ENCODE results near the gene CLCN7. TPM values are rescaled to one million over a fixed set of nuclear protein-coding genes. Genes with fewer than 3 reads are reported as not detected.
A peak's percentile ranks its signal among the peaks of the same experiment; 100 is the strongest.

CLCN7 gene
- total and polyA plus RNA-seq, 9 of the 15 experiments (the other 6 are each of a cell fraction or from before 2014, with no cell fraction given) = 0.06 to 126 (median 18.7) TPM

- DNase-seq (ENCODE audit: extremely low read depth in 1 of 4, low spot score in 3 of 4) (peak in 1 of 4 experiments; percentile 18), ATAC-seq (peak; percentile 6), FAIRE-seq (no peak)
- H2AFZ ChIP-seq (ENCODE audit: low read depth, low read length) = peak overlapping the region; percentile 98
- H3K27me3 ChIP-seq (ENCODE audit: control insufficient read depth in 2 of 2, insufficient read depth in 2 of 2, low read length in 2 of 2) = no peaks in the 10 kb centered on the region
- POLR2A ChIA-PET = interaction anchor here (0.5 to 2.6 kb wide), 8 partner anchors 9 to 231 kb away, joined by 3 to 13 read pairs (median 3); partner anchors contain the start of gene MAPK8IP3
- H3K4me3 ChIP-seq = peak overlapping the region; percentile 92
- in situ Hi-C loops (cut with MboI) (no loop called here), intact Hi-C loops (cut with micrococcal nuclease) (no loop called here)
- H3K9ac ChIP-seq (ENCODE audit: insufficient read depth in 1 of 2, low read depth in 2 of 2, low read length in 2 of 2) = peak overlapping the region; percentile 78 to 99
- H3K79me2 ChIP-seq (ENCODE audit: control insufficient read depth, insufficient read depth, low read length) = peaks cover 32% of the 10 kb centered on the region
- H3K4me1 ChIP-seq (replicated peaks in 1 of 2; ENCODE audit: control insufficient read depth in 2 of 2, insufficient read depth in 2 of 2, low read length in 2 of 2) = peaks cover 16 to 61% of the 10 kb centered on the region in 2 experiments; a peak in 3 of 5 replicates
- BruUV-seq (replicated peaks) = TSS peak; percentile 96
- peak overlapping the region; percentile 94 for H3K27ac ChIP-seq (ENCODE audit: extremely low read depth, low read depth, low read length)
- CTCF ChIA-PET (ENCODE audit: low intra/inter-chr PET ratio) = no interaction called here
- H3K4me2 ChIP-seq (ENCODE audit: insufficient read depth, low read length) = peak overlapping the region; percentile 83
- peaks cover 7% of the 10 kb centered on the region; the same call in 1 of the 2 replicates for H4K20me1 ChIP-seq (replicated peaks; ENCODE audit: control insufficient read depth, insufficient read depth, low read length)
- H3K9me1 ChIP-seq (ENCODE audit: control insufficient read depth, insufficient read depth, low read length) = no peaks in the 10 kb centered on the region
- H3K9me3 ChIP-seq (replicated peaks; ENCODE audit: control insufficient read depth, insufficient read depth, low read depth, low read length) = no peaks in the 10 kb centered on the region
- 63% methylated on average over 23 of the region's 23 CpGs for WGBS (ENCODE audit: insufficient coverage, low coverage, missing lambda C conversion rate)
- peaks cover 33% of the 10 kb centered on the region; the same call in 2 of the 3 replicates for H3K36me3 ChIP-seq (ENCODE audit: control insufficient read depth, insufficient read depth, low read length)
- TF ChIP-seq ZNF121 (CRISPR knock-in tag; conservative IDR thresholded peaks at IDR 0.05) (peak; percentile 93), HDAC8 (tag; IDR thresholded peaks at IDR 0.05) (0 out of 2 replicates have a peak, but pooled peaks have one; percentile 69), TRIM28 (IDR thresholded peaks at IDR 0.05) (no peak), PML (IDR thresholded peaks at IDR 0.05; ENCODE audit: low read length) (0 out of 2 replicates have a peak, but pooled peaks have one; percentile 24), PPARD (CRISPR knock-in tag; IDR thresholded peaks at IDR 0.05) (no peak), FOXK1 (CRISPR knock-in tag; IDR thresholded peaks at IDR 0.05; ENCODE audit: borderline replicate concordance) (peak; percentile 93; the same call in 1 of the 2 replicates), CREB5 (CRISPR knock-in tag; IDR thresholded peaks at IDR 0.05) (no peak), SAP30 (IDR thresholded peaks at IDR 0.05; ENCODE audit: borderline replicate concordance, insufficient read depth, low read depth, low read length, poor library complexity, severe bottlenecking) (no peak), MAZ (CRISPR knock-in tag; conservative IDR thresholded peaks at IDR 0.05 in 1 of 2, IDR thresholded peaks at IDR 0.05 in 1 of 2) (peak in 1 of 2 experiments; percentile 15; a peak in 1 of 4 replicates), LCOR (CRISPR knock-in tag; IDR thresholded peaks at IDR 0.05) (0 out of 2 replicates have a peak, but pooled peaks have one; percentile 54), ZNF75A (CRISPR knock-in tag; IDR thresholded peaks at IDR 0.05) (peak; percentile 84)
- TF ChIP-seq, protein P1, sequence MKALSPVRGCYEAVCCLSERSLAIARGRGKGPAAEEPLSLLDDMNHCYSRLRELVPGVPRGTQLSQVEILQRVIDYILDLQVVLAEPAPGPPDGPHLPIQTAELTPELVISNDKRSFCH (CRISPR knock-in tag; IDR thresholded peaks at IDR 0.05) = no peak
- TF ChIP-seq, protein P1 (tag; IDR thresholded peaks at IDR 0.05) = peak; percentile 79; the same call in 1 of the 2 replicates
- TF ChIP-seq, protein P2, sequence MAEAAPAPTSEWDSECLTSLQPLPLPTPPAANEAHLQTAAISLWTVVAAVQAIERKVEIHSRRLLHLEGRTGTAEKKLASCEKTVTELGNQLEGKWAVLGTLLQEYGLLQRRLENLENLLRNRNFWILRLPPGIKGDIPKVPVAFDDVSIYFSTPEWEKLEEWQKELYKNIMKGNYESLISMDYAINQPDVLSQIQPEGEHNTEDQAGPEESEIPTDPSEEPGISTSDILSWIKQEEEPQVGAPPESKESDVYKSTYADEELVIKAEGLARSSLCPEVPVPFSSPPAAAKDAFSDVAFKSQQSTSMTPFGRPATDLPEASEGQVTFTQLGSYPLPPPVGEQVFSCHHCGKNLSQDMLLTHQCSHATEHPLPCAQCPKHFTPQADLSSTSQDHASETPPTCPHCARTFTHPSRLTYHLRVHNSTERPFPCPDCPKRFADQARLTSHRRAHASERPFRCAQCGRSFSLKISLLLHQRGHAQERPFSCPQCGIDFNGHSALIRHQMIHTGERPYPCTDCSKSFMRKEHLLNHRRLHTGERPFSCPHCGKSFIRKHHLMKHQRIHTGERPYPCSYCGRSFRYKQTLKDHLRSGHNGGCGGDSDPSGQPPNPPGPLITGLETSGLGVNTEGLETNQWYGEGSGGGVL (CRISPR knock-in tag; IDR thresholded peaks at IDR 0.05) = no peak
These were observed 17.5 kb upstream of the CLCN7 start for GRCh38 chr16:1492082-1492922.

Measured in K562 (cell line).